GM19351 (cell line): ENCODE results near the gene ANO6.
"Not testable (repeated sequence)": the region's sequence is repeated elsewhere in the genome, so short reads cannot be mapped to it uniquely, and the experiment has no call there.

Source experiments
- ATAC-seq: cut with Tn5 transposase; IDR thresholded peaks from one replicate; pipeline ENCODE4 v1.9.1; 2021; ENCODE audit warnings: mild to moderate bottlenecking, moderate library complexity; ENCODE audit not compliant: unreplicated experiment

Gene ANO6

DNA sequence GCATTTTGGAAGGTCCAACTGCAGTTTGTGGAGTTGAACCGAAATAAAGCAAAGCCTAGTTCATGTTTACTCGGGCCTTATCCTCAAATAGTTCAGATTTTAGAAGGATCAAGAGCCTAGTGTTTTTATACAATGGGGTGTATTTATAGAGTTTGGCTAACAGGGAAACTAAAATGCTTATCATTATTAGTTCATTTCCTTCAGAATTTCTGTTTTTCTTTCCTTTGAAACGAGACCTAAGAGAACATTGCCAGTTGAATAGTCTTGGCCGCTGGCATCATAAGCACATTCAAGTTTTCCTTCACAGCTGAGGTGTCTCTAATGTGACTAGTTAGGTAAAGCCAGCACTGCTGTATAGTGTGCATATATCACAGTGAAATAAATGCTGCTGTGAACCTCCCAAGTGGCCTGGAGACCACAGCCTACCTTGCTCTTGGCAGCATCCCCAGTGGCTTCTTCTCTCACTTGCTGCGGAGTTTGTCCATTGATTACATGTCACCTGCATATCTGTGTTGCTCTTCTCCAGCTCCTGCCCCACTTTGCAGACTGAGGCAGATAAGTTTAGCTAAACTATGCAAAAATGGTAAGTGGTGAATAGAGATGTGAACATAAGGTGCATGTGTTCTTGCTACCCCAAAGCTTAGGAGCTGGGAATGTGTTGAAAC, 88.8 kb downstream of the ANO6 start:
- no peak for ATAC-seq

GRCh38 chr12:45305907-45306306, 90.0 kb downstream of the ANO6 start:
- no peak for ATAC-seq

DNA sequence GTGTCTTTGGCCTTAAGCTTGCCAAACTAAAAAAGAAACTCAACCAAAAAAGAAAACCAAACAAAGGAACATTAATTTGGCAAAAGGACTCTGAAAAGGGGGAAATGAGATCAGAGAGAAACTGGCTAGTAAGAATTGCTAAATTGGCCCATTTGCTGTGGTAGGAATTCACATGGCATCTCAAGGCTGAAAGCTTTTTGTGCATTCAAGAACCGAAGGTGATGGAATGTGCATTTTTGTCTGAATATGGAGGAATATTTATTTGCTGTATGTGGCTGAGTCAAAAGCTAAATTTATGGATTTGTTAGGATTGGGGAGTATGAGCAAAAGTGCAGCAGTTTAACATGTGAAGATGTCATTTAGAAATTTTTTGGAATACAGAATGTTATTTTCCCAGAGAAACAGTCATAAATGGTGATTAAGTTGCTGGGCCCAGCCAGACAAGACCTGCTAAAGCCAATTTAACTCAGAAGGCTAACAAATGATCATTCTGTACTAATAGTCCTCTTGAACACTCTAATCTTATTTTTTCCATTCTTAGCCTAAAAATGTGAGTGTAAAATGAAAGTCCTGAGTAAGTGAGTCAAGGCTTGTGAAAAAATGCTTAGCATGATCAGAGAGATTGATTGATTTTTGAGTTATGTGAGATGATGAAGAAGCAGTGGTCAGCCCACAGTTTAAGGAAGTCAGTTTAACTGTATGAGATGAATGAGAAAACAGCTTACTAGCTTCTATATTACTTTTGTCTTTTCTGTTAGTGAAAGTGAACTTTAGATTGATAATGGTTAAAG, 94.1 kb downstream of the ANO6 start:
- ATAC-seq, result no peak

DNA sequence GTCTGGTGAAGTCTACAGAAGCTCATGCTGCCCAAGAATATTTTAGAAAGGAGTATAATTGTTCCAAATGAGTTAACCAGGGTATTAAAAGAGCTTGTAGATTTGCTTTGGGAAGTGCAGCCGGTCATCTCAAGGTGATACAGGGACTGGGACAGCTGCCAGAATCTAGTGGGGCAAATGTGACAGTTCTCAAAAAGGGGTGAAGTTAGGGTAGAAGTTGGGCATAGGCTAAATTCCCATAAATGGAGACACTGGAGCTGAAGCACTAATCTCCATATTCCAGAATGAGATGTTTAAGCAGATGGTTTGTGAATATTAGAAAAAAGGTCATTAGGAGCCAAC, 94.7 kb downstream of the ANO6 start:
- no peak for ATAC-seq

DNA sequence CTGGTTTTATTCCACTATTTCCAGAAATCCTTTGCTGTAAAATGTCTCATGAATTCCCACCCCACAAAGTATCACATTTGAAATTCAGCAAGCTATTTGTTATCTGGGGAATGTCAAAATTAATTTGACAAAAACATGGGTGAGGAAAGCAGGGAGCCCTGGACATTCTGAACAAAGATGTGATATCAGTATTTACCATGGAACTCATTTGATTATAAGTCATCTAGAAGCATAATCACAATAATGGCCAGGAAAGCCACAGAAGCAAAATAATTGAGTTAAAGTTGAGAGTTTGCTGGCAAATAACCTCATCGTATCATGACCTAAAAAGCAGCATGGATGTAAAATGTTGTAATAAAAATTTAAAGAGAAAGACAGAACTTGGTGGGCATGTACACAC, 96.1 kb downstream of the ANO6 start:
- ATAC-seq, result no peak

DNA sequence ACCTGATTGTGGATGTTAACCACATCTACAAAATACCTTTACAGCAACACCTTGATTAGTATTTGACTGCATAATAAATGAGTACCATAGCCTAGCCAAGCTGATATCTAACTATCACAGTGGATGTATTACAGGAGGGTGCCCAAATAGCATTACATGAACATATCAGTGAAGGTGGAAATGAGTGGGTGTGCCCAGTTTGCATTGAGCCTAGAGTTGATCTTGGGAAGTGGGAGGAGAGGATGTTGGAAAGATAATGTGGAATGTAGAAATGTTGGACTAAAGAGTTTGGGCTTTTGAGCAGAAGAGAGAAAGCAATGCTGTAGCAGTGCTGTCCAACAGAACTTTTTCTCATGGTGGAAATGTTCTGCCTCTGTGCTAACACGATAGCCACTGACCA, 98.9 kb downstream of the ANO6 start:
- no peak for ATAC-seq

GRCh38 chr12:45315462-45315861, 99.6 kb downstream of the ANO6 start:
- no peak for ATAC-seq

- ATAC-seq, result not testable (repeated sequence)
Measured at GRCh38 chr12:45317261-45317660, 101.4 kb downstream of the ANO6 start.

DNA sequence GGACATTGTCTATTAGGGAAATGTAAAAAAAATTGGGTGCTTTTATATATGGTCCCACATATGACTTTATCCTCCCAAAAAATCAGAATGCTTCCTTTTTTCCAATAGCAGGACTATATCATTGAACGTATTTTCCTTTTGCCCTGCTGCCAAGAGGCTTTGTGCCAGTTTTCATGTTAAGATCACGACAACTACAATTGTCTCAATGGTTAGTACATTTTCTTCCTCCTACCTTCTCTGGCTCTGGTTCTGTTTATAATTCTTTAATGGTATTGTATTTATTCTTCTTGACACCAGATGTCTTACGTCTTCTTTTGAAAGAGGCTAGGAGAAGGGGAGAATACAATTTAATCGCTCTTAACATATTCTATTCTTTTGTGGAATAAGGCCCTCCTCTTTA, 106.9 kb downstream of the ANO6 start:
- ATAC-seq, result no peak

DNA sequence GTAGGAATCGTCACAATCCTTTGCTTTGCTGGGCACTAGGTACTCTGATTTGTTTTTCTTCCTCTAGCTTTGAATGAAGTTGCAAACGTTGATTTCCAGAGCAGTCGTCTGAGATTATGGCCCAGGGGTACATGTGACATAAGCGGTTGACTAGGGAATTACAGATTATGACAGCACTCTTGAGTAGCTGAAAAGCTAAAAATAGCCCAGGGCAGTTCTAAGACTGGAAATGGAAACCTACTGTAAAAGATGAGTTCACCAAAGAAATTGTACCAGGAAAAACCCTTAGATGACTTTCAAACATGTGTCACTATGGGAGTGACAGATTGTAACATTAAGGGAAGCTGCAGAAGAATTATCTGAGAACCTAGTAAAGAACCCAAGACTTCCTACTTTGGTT, 108.5 kb downstream of the ANO6 start:
- ATAC-seq, result no peak

GRCh38 chr12:45326358-45326975, 110.6 kb downstream of the ANO6 start:
- no peak for ATAC-seq

DNA sequence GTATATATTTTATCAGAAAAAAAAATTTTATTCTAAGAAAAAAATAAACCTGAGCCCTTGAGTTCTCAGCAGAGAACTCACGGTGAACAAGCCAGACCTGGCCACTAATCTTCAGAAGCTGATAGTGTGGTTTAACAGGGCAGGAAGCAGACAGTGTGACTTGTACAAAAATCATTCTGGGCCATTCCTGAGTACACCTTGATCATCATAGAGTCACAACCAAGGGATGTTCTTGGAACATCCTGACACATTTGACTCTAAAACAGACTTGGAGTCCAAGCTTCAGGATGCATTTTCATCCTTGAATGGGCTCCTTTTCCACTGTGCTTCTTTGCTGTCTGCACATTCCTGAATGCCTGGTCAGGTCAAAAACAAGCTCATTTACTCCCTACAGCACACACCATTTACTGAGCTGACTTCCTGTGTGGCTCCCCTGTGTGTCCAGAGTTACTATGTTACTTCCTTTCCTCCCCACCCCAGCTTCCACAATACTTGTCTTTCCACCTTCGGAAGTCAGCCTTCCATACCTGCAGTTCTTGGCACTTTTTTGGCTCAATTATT, 112.0 kb downstream of the ANO6 start:
- ATAC-seq, result no peak

- no peak for ATAC-seq
Measured at GRCh38 chr12:45329238-45329637, 113.3 kb downstream of the ANO6 start.

GRCh38 chr12:45329702-45330101, 113.8 kb downstream of the ANO6 start:
- ATAC-seq, result no peak

GRCh38 chr12:45331552-45331951, 115.7 kb downstream of the ANO6 start:
- no peak for ATAC-seq

DNA sequence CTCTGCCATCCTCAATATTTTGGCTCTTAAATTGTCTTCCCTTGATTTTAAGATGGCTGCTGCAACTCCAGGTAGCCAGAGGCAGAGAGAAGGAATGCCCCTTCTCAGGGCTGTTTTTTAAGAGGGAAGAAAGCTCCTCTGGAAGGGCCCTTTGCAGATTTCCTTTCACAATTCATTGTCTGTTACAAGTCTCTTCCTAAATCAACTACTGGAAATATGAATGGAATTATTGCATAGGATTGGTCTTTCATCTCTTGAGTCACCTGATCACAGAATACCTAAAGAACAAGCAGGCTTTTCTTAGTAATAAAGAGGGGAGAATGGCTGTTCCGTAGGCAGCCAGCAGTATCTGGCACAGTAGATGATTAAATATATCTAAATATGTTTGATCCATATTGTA, 118.5 kb downstream of the ANO6 start:
- ATAC-seq, result no peak

DNA sequence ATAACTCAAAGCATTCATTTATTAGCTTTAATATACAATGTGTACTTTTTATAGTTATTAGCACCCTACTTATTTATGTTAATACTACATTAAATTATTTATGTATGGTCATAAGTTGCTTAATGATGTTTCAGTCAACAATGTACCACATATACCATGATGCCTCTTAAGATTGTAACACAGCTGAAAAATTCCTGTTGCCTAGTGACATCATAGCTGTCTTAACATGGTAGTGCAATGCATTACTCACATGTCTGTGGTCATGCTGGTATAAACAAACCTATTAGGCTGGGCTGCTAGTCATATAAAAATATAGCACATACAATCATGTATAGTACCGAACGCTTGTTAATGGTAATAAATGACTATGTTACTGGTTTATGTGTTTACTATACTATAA, 120.4 kb downstream of the ANO6 start:
- no peak for ATAC-seq

GRCh38 chr12:45336762-45337596, 121.1 kb downstream of the ANO6 start:
- ATAC-seq, result no peak

DNA sequence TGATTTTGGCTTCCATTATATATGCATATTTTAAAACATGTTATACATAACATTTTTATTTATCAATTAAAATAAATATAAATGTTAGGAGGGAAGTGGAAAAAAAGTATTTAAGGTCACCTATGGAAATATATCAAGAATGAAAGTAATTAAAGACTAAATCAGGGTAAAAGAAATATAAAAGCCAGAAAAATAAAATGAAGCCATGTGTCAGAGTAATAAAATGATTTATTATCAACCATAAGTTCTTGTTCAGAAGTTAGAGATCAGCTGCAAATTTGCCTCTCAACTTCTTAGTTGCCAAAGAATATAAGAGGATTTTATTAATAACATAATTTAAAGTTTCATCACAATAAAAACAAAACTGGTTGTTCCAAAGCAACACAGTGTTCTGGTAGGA, 121.9 kb downstream of the ANO6 start:
- ATAC-seq, result no peak

- no peak for ATAC-seq
Measured at GRCh38 chr12:45338272-45338671, 122.4 kb downstream of the ANO6 start.

- no peak for ATAC-seq
Measured at GRCh38 chr12:45339035-45339434, 123.1 kb downstream of the ANO6 start.
